H1 (cell line): ENCODE data around the gene MTMR10. TPM values are rescaled to one million over a fixed set of nuclear protein-coding genes. Genes with fewer than 3 reads are reported as not detected.

ENCODE experiments used
- CTCF ChIA-PET: fragments of 300-600 bp; sonication (Branson Sonifier 250); formaldehyde crosslinking; loops from one replicate; lab custom pipeline; 2021; ENCODE audit not compliant: partially characterized antibody; lab: Charles Lee
- POLR2A ChIA-PET: fragments of 300-600 bp; sonication (Branson Sonifier 250); formaldehyde crosslinking; loops from one replicate; lab custom pipeline; 2021; ENCODE audit warnings: inconsistent platforms; ENCODE audit not compliant: partially characterized antibody; lab: Charles Lee
- DNase-seq, 2 experiments: peaks; one replicate each; pipeline versions ENCODE4 v3.0.0 to v3.0.0-alpha.2; 2010 to 2022; ENCODE audit warnings: low spot score in 2 of 2, low read depth in 1 of 2, mixed read lengths in 1 of 2
- FAIRE-seq: peaks from 2 replicates; lab custom pipeline; 2011; peaks lifted over from hg19 to GRCh38; lab: Jason Lieb, UNC
- H2AFZ ChIP-seq: 2 replicates; pipeline ENCODE4 v1.8.1; 2012; ENCODE audit warnings: low read length, inconsistent platforms
- H2AK5ac ChIP-seq: 2 replicates; pipeline ENCODE4 v1.6.1; 2013; ENCODE audit warnings: low read depth, low read length
- H2BK120ac ChIP-seq: replicated peaks from 2 replicates; pipeline ENCODE3; 2013; ENCODE audit warnings: low read depth, low read length, inconsistent platforms
- H2BK12ac ChIP-seq: 2 replicates; pipeline ENCODE4 v1.6.1; 2013; ENCODE audit warnings: low read depth, low read length
- H2BK15ac ChIP-seq: 2 replicates; pipeline ENCODE4 v1.6.1; 2013; ENCODE audit warnings: low read length
- H2BK20ac ChIP-seq: 2 replicates; pipeline ENCODE4 v1.6.1; 2013; ENCODE audit warnings: low read length
- H2BK5ac ChIP-seq: 2 replicates; pipeline ENCODE4 v1.6.1; 2013; ENCODE audit warnings: low read depth, low read length
- H3K14ac ChIP-seq: 2 replicates; pipeline ENCODE4 v1.6.1; 2013; ENCODE audit warnings: inconsistent platforms; ENCODE audit not compliant: insufficient read length
- H3K18ac ChIP-seq: 2 replicates; pipeline ENCODE4 v1.6.1; 2013; ENCODE audit warnings: low read length; ENCODE audit errors: extremely low read depth
- H3K23ac ChIP-seq: 2 replicates; pipeline ENCODE4 v1.6.1; 2013; ENCODE audit warnings: inconsistent platforms; ENCODE audit not compliant: insufficient read length
- H3K23me2 ChIP-seq: 2 replicates; pipeline ENCODE4 v1.6.1; 2013; ENCODE audit warnings: low read depth, low read length
- H3K27ac ChIP-seq: 2 replicates; pipeline ENCODE4 v1.6.1; 2011; ENCODE audit warnings: low read depth, low read length, inconsistent platforms
- H3K27me3 ChIP-seq, 4 experiments: replicated peaks in 1 of 4; 1 replicate in 1 of 4; 2 replicates in 3 of 4; pipeline versions ENCODE4 v1.6.1 to v1.8.1; 2011 to 2013; ENCODE audit warnings: low read length in 3 of 4, mild to moderate bottlenecking in 3 of 4, inconsistent platforms in 2 of 4, mixed read lengths in 2 of 4, moderate library complexity in 1 of 4; ENCODE audit not compliant: control insufficient read depth in 3 of 4, insufficient read depth in 3 of 4; ENCODE audit errors: extremely low read depth in 1 of 4
- H3K36me3 ChIP-seq, 4 experiments: 2 replicates each; pipeline versions ENCODE4 v1.6.1 to v1.8.1; 2011 to 2013; ENCODE audit warnings: mild to moderate bottlenecking in 4 of 4, low read length in 3 of 4, moderate library complexity in 2 of 4, control low read depth in 1 of 4, inconsistent platforms in 1 of 4; ENCODE audit not compliant: insufficient read depth in 4 of 4, control insufficient read depth in 2 of 4
- H3K4ac ChIP-seq: replicated peaks from 2 replicates; pipeline ENCODE3; 2013; ENCODE audit warnings: low read length, low read depth, mixed read lengths, inconsistent platforms; ENCODE audit not compliant: insufficient read length
- H3K4me1 ChIP-seq, 4 experiments: replicated peaks in 1 of 4; 1 replicate in 1 of 4; 2 replicates in 3 of 4; pipeline versions ENCODE4 v1.6.1 to v1.8.1; 2011 to 2013; ENCODE audit warnings: low read length in 3 of 4, inconsistent platforms in 2 of 4, mixed read lengths in 1 of 4; ENCODE audit not compliant: insufficient read depth in 4 of 4, control insufficient read depth in 3 of 4
- H3K4me2 ChIP-seq, 2 experiments: 2 replicates each; pipeline versions ENCODE4 v1.6.1 to v1.8.1; 2011 to 2013; ENCODE audit warnings: low read depth in 2 of 2, low read length in 2 of 2, control low read depth in 1 of 2, inconsistent platforms in 1 of 2, mild to moderate bottlenecking in 1 of 2; ENCODE audit not compliant: insufficient read depth in 1 of 2
- H3K4me3 ChIP-seq, 4 experiments: fragments of 200-600, 300-600 bp in 1 of 4; sonication (generic), shearing (Covaris generic), sonication (Bioruptor Twin) in 1 of 4; 2 replicates each; pipeline versions ENCODE4 v1.5.1 to v1.8.1; 2011 to 2016; ENCODE audit warnings: low read length in 4 of 4, low read depth in 3 of 4, control low read depth in 2 of 4, inconsistent platforms in 2 of 4, mild to moderate bottlenecking in 2 of 4, mixed read lengths in 1 of 4, moderate library complexity in 1 of 4; ENCODE audit not compliant: insufficient read depth in 2 of 4; ENCODE audit errors: extremely low read depth in 1 of 4
- H3K56ac ChIP-seq: replicated peaks from 2 replicates; pipeline ENCODE3; 2013; ENCODE audit warnings: low read depth, mild to moderate bottlenecking, mixed read lengths, low read length, inconsistent platforms; ENCODE audit not compliant: insufficient read length
- H3K79me1 ChIP-seq: 2 replicates; pipeline ENCODE4 v1.6.1; 2013; ENCODE audit warnings: low read depth, low read length, control low read depth
- H3K79me2 ChIP-seq, 2 experiments: 2 replicates each; pipeline versions ENCODE4 v1.6.1 to v1.8.1; 2012 to 2013; ENCODE audit warnings: low read length in 2 of 2, mild to moderate bottlenecking in 2 of 2, inconsistent platforms in 1 of 2; ENCODE audit not compliant: insufficient read depth in 2 of 2, control insufficient read depth in 1 of 2
- H3K9ac ChIP-seq, 4 experiments: replicated peaks in 1 of 4; 1 replicate in 1 of 4; 2 replicates in 3 of 4; pipeline versions ENCODE4 v1.6.1 to v1.8.1; 2011 to 2013; ENCODE audit warnings: low read depth in 3 of 4, low read length in 3 of 4, control low read depth in 2 of 4, mild to moderate bottlenecking in 2 of 4, moderate library complexity in 2 of 4, inconsistent platforms in 1 of 4; ENCODE audit errors: extremely low read depth in 1 of 4
- H3K9me3 ChIP-seq, 2 experiments: 2 replicates each; pipeline versions ENCODE4 v1.6.1 to v1.8.1; 2012 to 2013; ENCODE audit warnings: mild to moderate bottlenecking in 2 of 2, moderate library complexity in 2 of 2, control low read depth in 1 of 2, inconsistent platforms in 1 of 2, low read depth in 1 of 2, low read length in 1 of 2, mixed read lengths in 1 of 2; ENCODE audit not compliant: insufficient read depth in 2 of 2
- H4K20me1 ChIP-seq, 2 experiments: replicated peaks in 1 of 2; 2 replicates each; pipeline versions ENCODE3 to v1.8.1; 2011 to 2013; ENCODE audit warnings: inconsistent platforms in 2 of 2, low read length in 2 of 2, mild to moderate bottlenecking in 1 of 2; ENCODE audit not compliant: insufficient read depth in 2 of 2, control insufficient read depth in 1 of 2
- H4K5ac ChIP-seq: 2 replicates; pipeline ENCODE4 v1.6.1; 2013; ENCODE audit warnings: low read length, low read depth, mixed read lengths, inconsistent platforms; ENCODE audit not compliant: insufficient read length
- H4K8ac ChIP-seq: 2 replicates; pipeline ENCODE4 v1.8.0; 2013; ENCODE audit warnings: mild to moderate bottlenecking, moderate library complexity, low read length, inconsistent platforms; ENCODE audit not compliant: insufficient read depth; ENCODE audit errors: extremely low read depth
- H4K91ac ChIP-seq: replicated peaks from 2 replicates; pipeline ENCODE3; 2013; ENCODE audit warnings: low read length, mixed read lengths, inconsistent platforms; ENCODE audit not compliant: insufficient read length
- ASH2L ChIP-seq: fragments of 200-600, 300-600 bp; sonication (generic); IDR thresholded peaks from one replicate; pipeline ENCODE4 v1.7.1; 2017; ENCODE audit warnings: low read length
- BCL11A ChIP-seq, 2 experiments: IDR thresholded peaks; one replicate each; pipeline ENCODE4 v1.6.1; 2011; ENCODE audit warnings: low read depth in 2 of 2, low read length in 2 of 2, mild to moderate bottlenecking in 2 of 2
- CBX8 ChIP-seq: fragments of 300-800, 300-1000 bp; sonication (generic); IDR thresholded peaks from 2 replicates; pipeline ENCODE4 v1.7.1; 2016; ENCODE audit warnings: low read depth, low read length, borderline replicate concordance
- CHD2 ChIP-seq: IDR thresholded peaks from 2 replicates; pipeline ENCODE4 v1.6.1; 2012; ENCODE audit warnings: low read length, improper control_type of control experiment
- FOSL1 ChIP-seq: IDR thresholded peaks from 2 replicates; pipeline ENCODE4 v1.6.1; 2011; ENCODE audit warnings: mild to moderate bottlenecking, low read depth, low read length, moderate library complexity; ENCODE audit not compliant: insufficient read depth
- HDAC6 ChIP-seq: IDR thresholded peaks from one replicate; pipeline ENCODE4 v1.7.1; 2012; ENCODE audit warnings: low read depth, mild to moderate bottlenecking, inconsistent platforms, low read length, moderate library complexity
- KDM4A ChIP-seq: IDR thresholded peaks from one replicate; pipeline ENCODE4 v1.7.1; 2012; ENCODE audit warnings: low read depth, mild to moderate bottlenecking, moderate library complexity, low read length, inconsistent platforms; ENCODE audit not compliant: severe bottlenecking
- KDM5A ChIP-seq: fragments of 200-600 bp; IDR thresholded peaks from 2 replicates; pipeline ENCODE4 v1.7.1; 2012; ENCODE audit warnings: mild to moderate bottlenecking, low read length, inconsistent platforms, mixed read lengths
- MAX ChIP-seq: IDR thresholded peaks from 2 replicates; pipeline ENCODE4 v1.6.1; 2012; ENCODE audit warnings: inconsistent platforms
- POU5F1 ChIP-seq: IDR thresholded peaks from 2 replicates; pipeline ENCODE4 v1.6.1; 2011; ENCODE audit warnings: low read depth, mild to moderate bottlenecking, low read length, moderate library complexity
- RNF2 ChIP-seq: fragments of 200-900, 300-1000 bp; sonication (generic); IDR thresholded peaks from 2 replicates; pipeline ENCODE4 v1.7.1; 2016; ENCODE audit warnings: borderline replicate concordance, low read depth, mild to moderate bottlenecking, antibody characterized with exemption, low read length; ENCODE audit not compliant: poor library complexity, severe bottlenecking; ENCODE audit errors: missing control alignments
- SIN3A ChIP-seq, 2 experiments: IDR thresholded peaks in 1 of 2; conservative IDR thresholded peaks in 1 of 2; 2 replicates each; pipeline ENCODE4 v1.6.1; 2011 to 2012; ENCODE audit warnings: low read length in 2 of 2, improper control_type of control experiment in 1 of 2, low read depth in 1 of 2, mild to moderate bottlenecking in 1 of 2
- SP2 ChIP-seq: IDR thresholded peaks from 2 replicates; pipeline ENCODE4 v1.6.1; 2012; ENCODE audit warnings: mild to moderate bottlenecking, low read length, inconsistent platforms
- TAF1 ChIP-seq: IDR thresholded peaks from 2 replicates; pipeline ENCODE4 v1.6.1; 2011; ENCODE audit warnings: mild to moderate bottlenecking, low read depth, low read length
- polyA plus RNA-seq, 7 experiments: library from polyadenylated mRNA; depleted of rRNA in 3 of 7; stranded (reverse) in 5 of 7; unstranded in 2 of 7; fragments of >200 nt in 5 of 7; fragments of 200-250 nt in 2 of 7; gene quantifications; 1 replicate in 5 of 7; 2 replicates in 1 of 7; 4 replicates in 1 of 7; pipeline versions ENCODE4 v1.2.1 to v1.2.3, GENCODE V29; 2011 to 2013; ENCODE audit warnings: missing spikeins in 2 of 7, mixed read lengths in 2 of 7
- total RNA-seq: library from RNA; stranded (reverse); fragmentation: NEBNext Ultra II Directional; extraction: Animal tissue kit (Norgen Biotek cat#: 25700); gene quantifications from 2 replicates; pipeline ENCODE4 v1.2.1, GENCODE V29; 2021

Gene MTMR10
- total and polyA plus RNA-seq, 2 of the 8 experiments (the other 6 are each of a cell fraction or from before 2014, with no cell fraction given): 3.8 to 13.1 TPM

- DNase-seq: no peak
- Histone ChIP-seq H3K36me3 (peaks cover 0 to 11% (median 6%) of the 10 kb centered on the region in 4 experiments; a peak in 6 of 8 replicates), H3K9ac (no peak overlapping the region), H3K23me2 (no peaks in the 10 kb centered on the region), H2BK5ac (no peak overlapping the region; the same call in 1 of the 2 replicates), H2BK120ac (no peak overlapping the region), H4K20me1 (peaks cover 0 to 2% of the 10 kb centered on the region in 2 experiments), H3K4me2 (no peak overlapping the region), H3K27ac (no peak overlapping the region), H2BK20ac (no peak overlapping the region), H3K18ac (no peak overlapping the region), H2BK12ac (no peak overlapping the region), H3K27me3 (no peaks in the 10 kb centered on the region), H4K8ac (no peak overlapping the region), H3K4me3 (no peak overlapping the region), H4K5ac (no peak overlapping the region), H3K4ac (no peak overlapping the region), H3K14ac (no peak overlapping the region), H4K91ac (no peak overlapping the region), H3K23ac (no peak overlapping the region), H3K9me3 (no peaks in the 10 kb centered on the region), H2BK15ac (no peak overlapping the region), H2AK5ac (no peak overlapping the region), H3K56ac (no peak overlapping the region), H2AFZ (no peak overlapping the region), H3K79me1 (no peaks in the 10 kb centered on the region), H3K4me1 (no peaks in the 10 kb centered on the region), H3K79me2 (no peaks in the 10 kb centered on the region)
- no peak for FAIRE-seq
- CTCF ChIA-PET: interaction anchor here (0.9 to 3.4 kb wide), 3 partner anchors 16 to 167 kb away, joined by 3 to 14 read pairs (median 4); no protein-coding TSS in a partner anchor
- POLR2A ChIA-PET: interaction anchor here (1.2 kb wide), 1 partner anchor 14 kb away, joined by 3 read pairs; no protein-coding TSS in a partner anchor
- no peak for TF ChIP-seq CBX8
- TF ChIP-seq BCL11A (IDR thresholded peaks at IDR 0.05; ENCODE audit: low read depth in 2 of 2, low read length in 2 of 2): no peak
- no peak for TF ChIP-seq CHD2
- no peak for TF ChIP-seq HDAC6
- no peak for TF ChIP-seq FOSL1
- TF ChIP-seq ASH2L: no peak
- TF ChIP-seq SP2: no peak
- TF ChIP-seq TAF1: no peak
- TF ChIP-seq MAX: no peak
- TF ChIP-seq KDM4A: no peak
- TF ChIP-seq KDM5A: no peak
- no peak for TF ChIP-seq POU5F1
- TF ChIP-seq SIN3A (conservative IDR thresholded peaks at IDR 0.05 in 1 of 2, IDR thresholded peaks at IDR 0.05 in 1 of 2; ENCODE audit: low read depth in 1 of 2, low read length in 2 of 2): no peak
- no peak for TF ChIP-seq RNF2
These were observed 29.3 kb downstream of the MTMR10 start for GRCh38 chr15:30962079-30962478.
